Activated T-cell treated with anti-CD3 and anti-CD28 coated beads, Interleukin-2, amount 50 U/mL, for 72 hours (primary cell): ENCODE measurements around the gene ADGRE3. TPM values are rescaled to one million over a fixed set of nuclear protein-coding genes. Genes with fewer than 3 reads are reported as not detected.
"Not testable (repeated sequence)": the region's sequence is repeated elsewhere in the genome, so short reads cannot be mapped to it uniquely, and the experiment has no call there.

Experiments used
- ATAC-seq, 2 donors: fragments of 150-1000 bp; cut with Tn5 transposase; replicated peaks in 1 of 2; 2 replicates each; pipeline ENCODE4 v1.10.0; 2021; ENCODE audit warnings: moderate library complexity in 2 of 2, mild to moderate bottlenecking in 1 of 2
- DNase-seq, 2 donors: peaks; one replicate each; pipeline ENCODE4 v3.0.0; 2021 to 2022; ENCODE audit warnings: mixed read lengths in 1 of 2
- H3K27ac Mint-ChIP-seq: one replicate; pipeline ENCODE4 v1.8.0; 2022; ENCODE audit warnings: mild to moderate bottlenecking, moderate library complexity, mixed read lengths
- H3K27me3 Mint-ChIP-seq: one replicate; pipeline ENCODE4 v1.8.0; 2022; ENCODE audit warnings: low read depth, mixed read lengths
- H3K36me3 Mint-ChIP-seq, 2 donors: one replicate each; pipeline ENCODE4 v1.8.0; 2022; ENCODE audit warnings: mixed read lengths in 2 of 2, mild to moderate bottlenecking in 1 of 2; ENCODE audit not compliant: insufficient read depth in 2 of 2
- H3K4me1 Mint-ChIP-seq: one replicate; pipeline ENCODE4 v1.8.0; 2022; ENCODE audit warnings: low read depth, mixed read lengths
- H3K4me3 Mint-ChIP-seq, 2 donors: one replicate each; pipeline ENCODE4 v1.8.0; 2022; ENCODE audit warnings: mild to moderate bottlenecking in 2 of 2, mixed read lengths in 2 of 2, moderate library complexity in 2 of 2
- H3K9me3 Mint-ChIP-seq, 2 donors: one replicate each; pipeline ENCODE4 v1.8.0; 2022; ENCODE audit warnings: mixed read lengths in 2 of 2
- total RNA-seq, 2 donors: library from RNA; stranded (reverse); gene quantifications; one replicate each; pipeline ENCODE4 v1.2.3, GENCODE V29; 2022

The ADGRE3 gene
- total RNA-seq, 2 donors from 2014 or later = not detected

DNA sequence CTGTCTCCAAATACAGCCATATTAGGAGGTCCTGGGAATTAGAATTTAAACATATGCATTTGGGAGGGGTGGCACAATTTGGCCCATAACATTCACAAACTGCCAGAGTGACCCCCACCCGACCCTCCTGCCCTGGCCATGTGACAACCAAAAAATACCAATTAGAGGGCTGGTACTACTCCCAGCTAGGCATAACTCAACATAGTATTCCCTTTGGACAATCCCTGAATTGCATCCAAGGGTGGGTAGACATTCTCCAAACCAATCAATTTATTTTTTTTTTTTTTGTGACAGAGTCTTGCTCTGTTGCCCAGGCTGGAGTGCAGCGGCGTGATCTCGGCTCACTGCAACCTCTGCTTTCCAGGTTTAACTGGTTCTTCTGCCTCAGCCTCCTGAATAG lies 62.0 kb downstream of the ADGRE3 start:
- Mint-ChIP-seq H3K27me3 (peaks cover 7% of the 10 kb centered on the region), H3K36me3 (peaks cover 0 to 3% of the 10 kb centered on the region in 2 donors), H3K4me3 (no peak overlapping the region), H3K4me1 (peaks cover 9% of the 10 kb centered on the region), H3K9me3 (peaks cover 0 to 2% of the 10 kb centered on the region in 2 donors), H3K27ac (no peak overlapping the region)
- DNase-seq (no peak), ATAC-seq (no peak)

- H3K4me1 Mint-ChIP-seq, H3K4me3 Mint-ChIP-seq, H3K27me3 Mint-ChIP-seq, ATAC-seq, H3K36me3 Mint-ChIP-seq, H3K9me3 Mint-ChIP-seq, DNase-seq, H3K27ac Mint-ChIP-seq: not testable (repeated sequence)
Measured at GRCh38 chr19:14612242-14612641, 62.4 kb downstream of the ADGRE3 start.

GRCh38 chr19:14611051-14611450 lies 63.6 kb downstream of the ADGRE3 start:
- H3K36me3 Mint-ChIP-seq = no peaks in the 10 kb centered on the region
- H3K4me3 Mint-ChIP-seq = no peak overlapping the region
- H3K27me3 Mint-ChIP-seq = peaks cover under 1% of the 10 kb centered on the region
- no peak overlapping the region for H3K27ac Mint-ChIP-seq
- H3K9me3 Mint-ChIP-seq = no peaks in the 10 kb centered on the region
- H3K4me1 Mint-ChIP-seq = peaks cover 9% of the 10 kb centered on the region
- DNase-seq (no peak), ATAC-seq (no peak)

- Mint-ChIP-seq H3K4me1 (peaks cover 16% of the 10 kb centered on the region), H3K4me3 (no peak overlapping the region), H3K27me3 (no peaks in the 10 kb centered on the region), H3K9me3 (peaks cover 0 to 1% of the 10 kb centered on the region in 2 donors), H3K36me3 (no peaks in the 10 kb centered on the region), H3K27ac (no peak overlapping the region)
- ATAC-seq (no peak), DNase-seq (no peak)
Measured at GRCh38 chr19:14606627-14607026, 68.0 kb downstream of the ADGRE3 start.

- ATAC-seq (peak; percentile 28 to 51), DNase-seq (peak in 1 of 2 donors; percentile 14)
- H3K4me3 Mint-ChIP-seq = peak overlapping the region; percentile 4 to 31
Measured at GRCh38 chr19:14603990-14604387, 70.7 kb downstream of the ADGRE3 start.

GRCh38 chr19:14599548-14600147 lies 75.0 kb downstream of the ADGRE3 start:
- no peak for DNase-seq
- no peak for ATAC-seq
- Mint-ChIP-seq H3K4me1 (peaks cover 16% of the 10 kb centered on the region), H3K9me3 (peaks cover 6 to 9% of the 10 kb centered on the region in 2 donors), H3K36me3 (peaks cover 6 to 8% of the 10 kb centered on the region in 2 donors), H3K27me3 (peaks cover 11% of the 10 kb centered on the region), H3K4me3 (no peak overlapping the region), H3K27ac (no peak overlapping the region)

More at GRCh38 chr19:14603990-14604387, 70.7 kb downstream of the ADGRE3 start:
- no peaks in the 10 kb centered on the region for H3K36me3 Mint-ChIP-seq
- H3K27ac Mint-ChIP-seq = peak overlapping the region; percentile 85
- H3K9me3 Mint-ChIP-seq = peaks cover 0 to 1% of the 10 kb centered on the region in 2 donors
- H3K27me3 Mint-ChIP-seq = no peaks in the 10 kb centered on the region
- H3K4me1 Mint-ChIP-seq = peaks cover 16% of the 10 kb centered on the region

DNA sequence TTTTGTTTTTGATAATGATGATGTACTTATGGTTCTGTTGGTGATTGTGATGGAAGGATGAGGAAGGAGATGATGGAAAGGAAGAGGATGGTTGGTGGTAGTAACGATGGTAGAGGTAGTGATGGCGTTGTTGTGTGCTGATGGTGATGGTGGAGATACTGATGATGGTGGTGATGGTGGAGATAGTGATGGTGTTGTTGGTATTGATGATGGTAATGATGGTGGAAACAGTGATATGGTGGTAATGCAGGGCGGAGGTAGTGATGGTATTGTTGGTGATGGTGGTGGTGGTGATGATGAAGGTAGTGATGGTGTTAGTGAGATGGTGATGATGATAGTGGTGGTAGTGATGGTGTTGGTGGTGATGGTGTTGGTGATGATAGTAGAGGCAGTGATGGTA lies 79.1 kb downstream of the ADGRE3 start:
- H3K36me3 Mint-ChIP-seq = peaks cover 6 to 8% of the 10 kb centered on the region in 2 donors
- H3K4me1 Mint-ChIP-seq = no peaks in the 10 kb centered on the region
- DNase-seq = no peak
- H3K27me3 Mint-ChIP-seq = peaks cover 11% of the 10 kb centered on the region
- ATAC-seq = no peak
- peaks cover 6 to 7% of the 10 kb centered on the region in 2 donors for H3K9me3 Mint-ChIP-seq
- H3K4me3 Mint-ChIP-seq = no peak overlapping the region
- no peak overlapping the region for H3K27ac Mint-ChIP-seq

- not testable (repeated sequence) for H3K27ac Mint-ChIP-seq, H3K27me3 Mint-ChIP-seq, H3K9me3 Mint-ChIP-seq, H3K36me3 Mint-ChIP-seq
- peak; percentile 61 to 65 for ATAC-seq
- Mint-ChIP-seq H3K4me1 (peaks cover 29% of the 10 kb centered on the region), H3K4me3 (peak overlapping the region in 1 of 2 donors; percentile 20)
- DNase-seq = peak; percentile 27 to 63
Measured at GRCh38 chr19:14589433-14589832, 85.2 kb downstream of the ADGRE3 start.

- H3K4me1 Mint-ChIP-seq = peaks cover 46% of the 10 kb centered on the region
- H3K9me3 Mint-ChIP-seq, H3K27me3 Mint-ChIP-seq, H3K36me3 Mint-ChIP-seq, H3K27ac Mint-ChIP-seq: not testable (repeated sequence)
- ATAC-seq (peak; percentile 95), DNase-seq (peak; percentile 73 to 82)
- peak overlapping the region in 1 of 2 donors; percentile 52 for H3K4me3 Mint-ChIP-seq
Measured at GRCh38 chr19:14585187-14585586, 89.5 kb downstream of the ADGRE3 start.

GRCh38 chr19:14584372-14584771 lies 90.3 kb downstream of the ADGRE3 start:
- not testable (repeated sequence) for H3K27me3 Mint-ChIP-seq, ATAC-seq, H3K4me3 Mint-ChIP-seq, H3K9me3 Mint-ChIP-seq, H3K27ac Mint-ChIP-seq, H3K36me3 Mint-ChIP-seq, DNase-seq
- peaks cover 46% of the 10 kb centered on the region for H3K4me1 Mint-ChIP-seq

DNA sequence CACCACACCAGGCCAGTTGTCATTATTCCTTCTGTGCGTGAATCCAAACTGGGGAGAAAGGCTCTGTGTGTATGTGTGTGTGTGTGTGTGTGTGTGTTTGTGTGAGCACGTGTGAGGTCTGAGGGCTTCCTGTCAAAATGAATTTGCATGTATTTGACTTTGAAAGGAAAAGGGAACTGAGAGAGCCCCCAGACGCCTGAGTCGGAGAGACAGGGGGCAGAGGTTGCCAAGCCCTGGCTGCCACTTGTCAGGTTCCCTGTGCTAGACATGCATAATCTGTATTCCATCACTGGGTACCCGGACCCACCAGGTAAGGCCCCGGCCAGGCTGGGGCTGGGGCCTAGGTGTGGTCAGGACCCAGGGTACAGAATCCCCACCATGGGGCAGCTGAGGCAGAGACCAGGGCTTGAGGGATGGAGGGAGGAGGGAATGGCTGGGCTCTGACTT lies 91.7 kb downstream of the ADGRE3 start, which contains the start of gene CLEC17A:
Gene CLEC17A (plus strand): TSS at position 191 of the 447 bp plus-strand sequence. CDS start 77 bp downstream, at position 268.
- no peaks in the 10 kb centered on the region for H3K27me3 Mint-ChIP-seq
- no peaks in the 10 kb centered on the region for H3K9me3 Mint-ChIP-seq
- DNase-seq (no peak), ATAC-seq (no peak)
- H3K4me3 Mint-ChIP-seq = no peak within 1 kb of the TSS
- H3K4me1 Mint-ChIP-seq = peaks cover 37% of the 10 kb centered on the region
- H3K36me3 Mint-ChIP-seq = no peaks in the 10 kb centered on the region
- H3K27ac Mint-ChIP-seq = no peak within 1 kb of the TSS

DNA sequence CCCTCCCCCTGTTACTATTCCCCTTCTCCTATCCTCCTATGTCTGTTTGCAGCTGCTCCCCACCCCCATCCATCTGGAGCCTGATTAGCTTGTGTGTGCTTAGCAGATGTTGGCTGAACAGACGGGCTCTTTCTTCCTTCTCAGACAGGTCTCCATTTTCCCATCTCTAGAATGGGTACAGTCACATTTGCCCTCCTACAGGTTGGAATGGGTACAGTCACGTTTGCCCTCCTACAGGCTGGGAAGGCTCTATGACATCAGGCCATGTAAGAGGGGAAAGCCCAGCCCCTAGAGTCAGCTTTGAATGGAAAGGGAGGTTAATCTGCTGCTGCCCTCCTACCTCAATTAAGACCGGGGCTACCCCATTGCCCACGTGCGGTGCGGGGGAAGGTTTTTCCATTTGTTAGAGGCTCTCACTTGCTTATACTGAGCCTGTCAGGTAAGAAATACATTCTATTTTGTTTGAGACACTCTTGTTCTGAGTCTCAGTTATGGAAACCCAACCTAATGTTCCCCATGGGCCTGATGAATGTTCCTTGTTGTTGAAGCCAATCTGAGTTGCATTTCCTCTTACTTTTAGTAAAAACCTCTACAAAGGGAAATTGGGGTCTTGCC lies 93.9 kb downstream of the ADGRE3 start:
- Mint-ChIP-seq H3K27ac (no peak overlapping the region), H3K4me1 (peaks cover 30% of the 10 kb centered on the region), H3K27me3 (no peaks in the 10 kb centered on the region), H3K9me3 (no peaks in the 10 kb centered on the region), H3K36me3 (no peaks in the 10 kb centered on the region), H3K4me3 (no peak overlapping the region)
- DNase-seq (peak; percentile 50 to 54), ATAC-seq (peak in 1 of 2 donors; percentile 6)

- Mint-ChIP-seq H3K9me3 (no peaks in the 10 kb centered on the region), H3K4me1 (peaks cover 27% of the 10 kb centered on the region), H3K27me3 (no peaks in the 10 kb centered on the region), H3K27ac (no peak overlapping the region), H3K4me3 (no peak overlapping the region), H3K36me3 (no peaks in the 10 kb centered on the region)
- DNase-seq (no peak), ATAC-seq (no peak)
Measured at GRCh38 chr19:14577885-14578427, 96.7 kb downstream of the ADGRE3 start.
